Measurements from ENCODE around the gene SETDB2. TPM values are rescaled to one million over a fixed set of nuclear protein-coding genes. Genes with fewer than 3 reads are reported as not detected.

The SETDB2 gene
- 37.4 and 39.0 TPM in 2 replicates for total RNA-seq (2013; cell fraction: nucleolus; rRNA removed)
- total RNA-seq (2014; rRNA removed) (5.7 and 6.6 TPM in 2 replicates), total RNA-seq (2014; rRNA removed; fragmentation: Illumina TruSeq; extraction: Trizol) (8.3 and 9.5 TPM in 2 replicates), total RNA-seq (2021) (5.7 and 6.6 TPM in 2 replicates), polyA plus RNA-seq (2011; rRNA removed) (8.9 and 16.8 TPM in 2 replicates), polyA plus RNA-seq (2014; fragmentation: Illumina TruSeq; extraction: Trizol) (8.2 and 8.7 TPM in 2 replicates), polyA plus RNA-seq (2014; fragmentation: Nextera tagmentation; extraction: Ambion mirVana) (1 to 10 TPM; 1.2 to 1.4 TPM), polyA plus RNA-seq (2014; rRNA removed) (3.1 and 4.5 TPM in 2 replicates), polyA plus RNA-seq (2016; fragmentation: Nextera tagmentation; extraction: Ambion mirVana) (10 to 100 TPM in 1 of 2 experiments, 1 to 10 TPM in 1; 8.4 to 10.0 TPM), polyA minus RNA-seq (2011; rRNA and poly(A)+ RNA removed) (5.4 and 7.6 TPM in 2 replicates), Bru-seq, nascent RNA (percentile 79 among the genes with signal in this experiment), BruChase-seq, experiment 1, labeled RNA remaining after a 6-hour chase (percentile 73 among the genes with signal in this experiment), BruChase-seq, experiment 2, labeled RNA remaining after a 2-hour chase (percentile 78 among the genes with signal in this experiment)
- 2.7 TPM for polyA plus RNA-seq (2011; ENCODE audit: low read depth)
- 2.6 and 3.3 TPM in 2 replicates for polyA plus RNA-seq (2011; cell fraction: cytosol; rRNA removed)
- 7.7 and 8.5 TPM in 2 replicates for polyA plus RNA-seq (2011; cell fraction: nucleus; rRNA removed)
- polyA plus RNA-seq (2012) = 5.1 and 7.3 TPM in 2 replicates
- polyA minus RNA-seq (2011; cell fraction: cytosol; rRNA and poly(A)+ RNA removed) = 2.5 and 4.4 TPM in 2 replicates
- polyA minus RNA-seq (2011; cell fraction: nucleus; rRNA and poly(A)+ RNA removed) = 9.9 and 13.2 TPM in 2 replicates
- long read RNA-seq, experiment 1, partial matches to known transcripts = 1 of 2 reads
- long read RNA-seq, experiment 1, other reads (novel, unspliced or antisense) = 1 of 2 reads
- long read RNA-seq, experiment 2, full-length matches to known transcripts = 1 of 45 reads
- long read RNA-seq, experiment 2, partial matches to known transcripts = 15 of 45 reads
- long read RNA-seq, experiment 2, other reads (novel, unspliced or antisense) = 29 of 45 reads

- ATAC-seq (peak; percentile 95), DNase-seq (ENCODE audit: low read depth, low spot score) (peak; percentile 99), FAIRE-seq (peak; percentile 98)
- 1% methylated on average over 53 of the region's 53 CpGs for WGBS (ENCODE audit: insufficient coverage, insufficient replicate concordance, low lambda C conversion rate, missing lambda C conversion rate)
- H3K79me2 ChIP-seq (ENCODE audit: control insufficient read depth, insufficient read depth, low read length) = peaks cover 30% of the 10 kb centered on the region
- H2AFZ ChIP-seq (ENCODE audit: control insufficient read depth, low read depth, low read length) = peak within 1 kb of the TSS; percentile 92
- ChIA-PET RAD21 (ENCODE audit: unreplicated experiment) (interaction anchor here (0.6 to 3.3 kb wide), 9 partner anchors 8 to 333 kb away, joined by 3 to 22 read pairs (median 4); partner anchors contain the start of gene PHF11), CTCF (interaction anchor here (0.5 to 3.0 kb wide), 8 partner anchors 11 to 495 kb away, joined by 3 to 13 read pairs (median 4); partner anchors contain the start of gene PHF11), POLR2A (interaction anchor here (0.6 to 4.9 kb wide), 14 partner anchors 10 to 347 kb away, joined by 3 to 48 read pairs (median 4); partner anchors contain the start of genes ARL11, PHF11 and RCBTB1), SMC1A (ENCODE audit: uncharacterized antibody, unreplicated experiment) (interaction anchor here (0.8 to 3.5 kb wide), 13 partner anchors 8 to 347 kb away, joined by 3 to 21 read pairs (median 4); partner anchors contain the start of gene PHF11)
- no TSS peak for BruUV-seq (replicated peaks)
- H3K27ac ChIP-seq (ENCODE audit: control insufficient read depth, insufficient read depth) = peak within 1 kb of the TSS; percentile 76
- H4K20me1 ChIP-seq (ENCODE audit: control insufficient read depth, insufficient read depth) = no peaks in the 10 kb centered on the region
- H3K4me3 ChIP-seq = peak within 1 kb of the TSS; percentile 86
- peak within 1 kb of the TSS; percentile 75 for H3K4me2 ChIP-seq (ENCODE audit: control insufficient read depth, insufficient read depth)
- no peaks in the 10 kb centered on the region for H3K9me3 ChIP-seq (replicated peaks; ENCODE audit: control insufficient read depth, insufficient read depth, low read length)
- in situ Hi-C loops (cut with MboI) (no loop called here), intact Hi-C loops (cut with micrococcal nuclease; ENCODE audit: unreplicated experiment) (loop anchor here (2.0 to 10.0 kb wide), 4 partner anchors 51 to 341 kb away; partner anchors contain the start of genes PHF11 and RCBTB1)
- H3K36me3 ChIP-seq (ENCODE audit: control insufficient read depth in 2 of 2, insufficient read depth in 2 of 2, low read length in 1 of 2) = no peaks in the 10 kb centered on the region
- no peaks in the 10 kb centered on the region for H3K27me3 ChIP-seq (replicated peaks in 1 of 2; ENCODE audit: control insufficient read depth in 2 of 2, insufficient read depth in 2 of 2, low read length in 1 of 2)
- peaks cover 5% of the 10 kb centered on the region; the same call in 1 of the 2 replicates for H3K4me1 ChIP-seq (ENCODE audit: control insufficient read depth, insufficient read depth, low read length)
- H3K9ac ChIP-seq (ENCODE audit: control insufficient read depth, insufficient read depth, low read length) = peak within 1 kb of the TSS; percentile 80
- peak; percentile 74 for TF ChIP-seq RUNX3 (IDR thresholded peaks at IDR 0.05; ENCODE audit: low read length)
- TF ChIP-seq SMC3 (IDR thresholded peaks at IDR 0.05; ENCODE audit: borderline replicate concordance, low read length) = no peak
- TF ChIP-seq HDAC6 (IDR thresholded peaks at IDR 0.05; ENCODE audit: unreplicated experiment) = no peak
- TF ChIP-seq BCL3 (IDR thresholded peaks at IDR 0.05; ENCODE audit: borderline replicate concordance, insufficient read depth, low read depth, low read length, poor library complexity, severe bottlenecking) = no peak
- peak; percentile 72 for TF ChIP-seq PML (IDR thresholded peaks at IDR 0.05; ENCODE audit: low read length)
- TF ChIP-seq, protein P1, sequence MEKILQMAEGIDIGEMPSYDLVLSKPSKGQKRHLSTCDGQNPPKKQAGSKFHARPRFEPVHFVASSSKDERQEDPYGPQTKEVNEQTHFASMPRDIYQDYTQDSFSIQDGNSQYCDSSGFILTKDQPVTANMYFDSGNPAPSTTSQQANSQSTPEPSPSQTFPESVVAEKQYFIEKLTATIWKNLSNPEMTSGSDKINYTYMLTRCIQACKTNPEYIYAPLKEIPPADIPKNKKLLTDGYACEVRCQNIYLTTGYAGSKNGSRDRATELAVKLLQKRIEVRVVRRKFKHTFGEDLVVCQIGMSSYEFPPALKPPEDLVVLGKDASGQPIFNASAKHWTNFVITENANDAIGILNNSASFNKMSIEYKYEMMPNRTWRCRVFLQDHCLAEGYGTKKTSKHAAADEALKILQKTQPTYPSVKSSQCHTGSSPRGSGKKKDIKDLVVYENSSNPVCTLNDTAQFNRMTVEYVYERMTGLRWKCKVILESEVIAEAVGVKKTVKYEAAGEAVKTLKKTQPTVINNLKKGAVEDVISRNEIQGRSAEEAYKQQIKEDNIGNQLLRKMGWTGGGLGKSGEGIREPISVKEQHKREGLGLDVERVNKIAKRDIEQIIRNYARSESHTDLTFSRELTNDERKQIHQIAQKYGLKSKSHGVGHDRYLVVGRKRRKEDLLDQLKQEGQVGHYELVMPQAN (conservative IDR thresholded peaks at IDR 0.05) = no peak
- peak; percentile 99 for TF ChIP-seq CHD2 (IDR thresholded peaks at IDR 0.05; ENCODE audit: borderline replicate concordance, low read depth, low read length)
- TF ChIP-seq SRF (IDR thresholded peaks at IDR 0.05; ENCODE audit: low read depth in 2 of 2, low read length in 2 of 2) = 0 out of 4 replicates have a peak, but pooled peaks of 1 of the 2 experiments have one; percentile 33
- TF ChIP-seq ZNF207 (IDR thresholded peaks at IDR 0.05; ENCODE audit: borderline replicate concordance) = 0 out of 2 replicates have a peak, but pooled peaks have one; percentile 51
- no peak for TF ChIP-seq USF1 (IDR thresholded peaks at IDR 0.05; ENCODE audit: borderline replicate concordance, extremely low read length, insufficient read depth, low read depth, low read length)
- TF ChIP-seq CHD4 (IDR thresholded peaks at IDR 0.05) = no peak
- peak; percentile 74; the same call in 1 of the 2 replicates for TF ChIP-seq RFX5 (IDR thresholded peaks at IDR 0.05; ENCODE audit: low read depth, low read length)
- TF ChIP-seq ESRRA (IDR thresholded peaks at IDR 0.05; ENCODE audit: low read length) = no peak
These were observed at the start of gene SETDB2, which contains the start of gene CAB39L for GRCh38 chr13:49443704-49444523. Gene SETDB2, plus strand, starts transcription at chr13:49444274. Its CDS starts 7,620 bp downstream, at chr13:49451894. Gene CAB39L, minus strand, starts transcription at chr13:49444064. Its CDS starts 61,154 bp downstream, at chr13:49382910.

All from GM12878 (cell line).